SH-SY5Y (cell line): ENCODE results near the gene ATP2C1.

Experiments
- GATA2 ChIP-seq: IDR thresholded peaks from 2 replicates; pipeline ENCODE4 v1.6.1; 2011; ENCODE audit warnings: mild to moderate bottlenecking, low read depth, low read length
- GATA3 ChIP-seq: IDR thresholded peaks from 2 replicates; pipeline ENCODE4 v1.6.1; 2011; ENCODE audit warnings: low read depth, mild to moderate bottlenecking, low read length, moderate library complexity

Gene ATP2C1, protein sequence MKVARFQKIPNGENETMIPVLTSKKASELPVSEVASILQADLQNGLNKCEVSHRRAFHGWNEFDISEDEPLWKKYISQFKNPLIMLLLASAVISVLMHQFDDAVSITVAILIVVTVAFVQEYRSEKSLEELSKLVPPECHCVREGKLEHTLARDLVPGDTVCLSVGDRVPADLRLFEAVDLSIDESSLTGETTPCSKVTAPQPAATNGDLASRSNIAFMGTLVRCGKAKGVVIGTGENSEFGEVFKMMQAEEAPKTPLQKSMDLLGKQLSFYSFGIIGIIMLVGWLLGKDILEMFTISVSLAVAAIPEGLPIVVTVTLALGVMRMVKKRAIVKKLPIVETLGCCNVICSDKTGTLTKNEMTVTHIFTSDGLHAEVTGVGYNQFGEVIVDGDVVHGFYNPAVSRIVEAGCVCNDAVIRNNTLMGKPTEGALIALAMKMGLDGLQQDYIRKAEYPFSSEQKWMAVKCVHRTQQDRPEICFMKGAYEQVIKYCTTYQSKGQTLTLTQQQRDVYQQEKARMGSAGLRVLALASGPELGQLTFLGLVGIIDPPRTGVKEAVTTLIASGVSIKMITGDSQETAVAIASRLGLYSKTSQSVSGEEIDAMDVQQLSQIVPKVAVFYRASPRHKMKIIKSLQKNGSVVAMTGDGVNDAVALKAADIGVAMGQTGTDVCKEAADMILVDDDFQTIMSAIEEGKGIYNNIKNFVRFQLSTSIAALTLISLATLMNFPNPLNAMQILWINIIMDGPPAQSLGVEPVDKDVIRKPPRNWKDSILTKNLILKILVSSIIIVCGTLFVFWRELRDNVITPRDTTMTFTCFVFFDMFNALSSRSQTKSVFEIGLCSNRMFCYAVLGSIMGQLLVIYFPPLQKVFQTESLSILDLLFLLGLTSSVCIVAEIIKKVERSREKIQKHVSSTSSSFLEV

DNA sequence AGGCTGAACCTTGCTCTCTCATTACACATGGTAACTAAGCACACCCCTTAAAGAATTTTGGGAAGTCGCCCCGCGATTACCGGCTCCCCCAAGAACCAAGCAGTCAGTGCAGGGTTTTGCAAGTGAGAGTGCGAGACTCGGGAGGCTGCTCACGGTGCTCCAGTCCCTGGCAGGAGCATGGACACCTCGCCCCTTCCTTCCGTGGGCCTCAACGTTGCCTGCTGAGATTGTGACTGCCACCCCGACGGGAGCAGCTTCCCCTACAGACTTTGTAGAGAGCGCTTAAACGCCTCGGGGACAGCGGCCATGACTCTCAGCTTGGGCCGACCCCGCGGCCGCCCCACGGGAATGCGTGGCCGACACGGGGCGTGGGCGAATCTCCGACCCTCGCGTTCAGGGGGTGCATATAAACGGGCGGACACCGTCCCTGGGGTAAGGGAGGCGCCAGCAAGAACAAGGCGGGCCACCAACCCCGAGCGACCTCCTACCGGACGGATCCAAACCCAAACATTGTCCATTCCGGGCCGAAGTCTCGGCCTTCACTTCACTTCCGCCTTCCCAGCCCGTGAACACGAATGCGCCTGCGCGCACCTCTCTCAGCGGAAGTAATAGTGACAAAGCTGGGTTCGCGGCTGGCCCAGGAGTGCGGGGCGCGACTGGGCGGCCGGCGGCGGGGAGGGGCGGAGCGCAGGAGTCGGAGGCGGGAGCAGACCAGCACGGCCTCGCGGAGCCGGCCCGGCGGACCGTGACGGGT, at the start of gene ATP2C1:
TSS of gene ATP2C1 (plus strand) at position 709 of the 754 bp plus-strand sequence. CDS start 686 bp downstream, outside the sequence.
- TF ChIP-seq GATA3 = no peak
- TF ChIP-seq GATA2 = no peak; the same call in 1 of the 2 replicates

DNA sequence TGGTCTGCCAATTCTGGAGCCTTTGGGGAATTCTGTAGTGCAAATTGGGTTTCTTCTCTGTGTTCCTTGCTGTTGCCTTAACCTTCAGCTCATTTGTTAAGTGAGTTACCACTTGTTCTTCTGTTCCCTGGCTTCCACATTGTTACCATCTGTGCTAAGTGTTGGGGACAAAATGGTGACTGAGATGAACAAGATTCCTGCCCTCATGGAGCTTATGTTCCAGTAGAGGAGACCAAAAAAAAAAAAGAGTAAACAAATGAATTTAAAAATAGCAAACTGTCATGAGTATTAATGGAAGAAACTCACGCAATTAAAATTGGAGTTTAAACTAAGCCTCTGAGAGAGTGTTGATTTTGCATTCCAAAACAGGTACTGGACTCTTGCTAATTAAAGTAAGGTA, 49.4 kb upstream of the ATP2C1 start:
- TF ChIP-seq GATA2 (no peak), GATA3 (no peak)

DNA sequence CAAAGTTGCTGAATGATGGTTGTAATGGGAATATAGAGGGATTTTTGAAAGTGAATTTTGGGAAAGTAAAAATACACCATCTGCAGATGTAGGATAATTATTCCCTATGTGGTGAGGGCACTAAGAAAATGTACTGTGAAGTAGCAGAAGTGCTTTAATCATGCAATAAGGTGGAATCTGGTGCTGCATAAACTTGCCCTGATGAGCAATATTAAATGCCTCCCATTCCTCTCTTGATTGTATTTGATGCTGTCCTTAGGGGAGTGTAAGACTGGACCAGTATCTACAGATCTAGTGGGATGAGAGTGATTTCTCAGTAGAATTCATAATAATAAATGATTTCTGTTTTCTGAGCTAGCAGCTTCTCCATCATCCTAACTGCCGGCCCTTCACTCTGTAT, 47.7 kb upstream of the ATP2C1 start:
- TF ChIP-seq GATA2 (no peak), GATA3 (no peak)

DNA sequence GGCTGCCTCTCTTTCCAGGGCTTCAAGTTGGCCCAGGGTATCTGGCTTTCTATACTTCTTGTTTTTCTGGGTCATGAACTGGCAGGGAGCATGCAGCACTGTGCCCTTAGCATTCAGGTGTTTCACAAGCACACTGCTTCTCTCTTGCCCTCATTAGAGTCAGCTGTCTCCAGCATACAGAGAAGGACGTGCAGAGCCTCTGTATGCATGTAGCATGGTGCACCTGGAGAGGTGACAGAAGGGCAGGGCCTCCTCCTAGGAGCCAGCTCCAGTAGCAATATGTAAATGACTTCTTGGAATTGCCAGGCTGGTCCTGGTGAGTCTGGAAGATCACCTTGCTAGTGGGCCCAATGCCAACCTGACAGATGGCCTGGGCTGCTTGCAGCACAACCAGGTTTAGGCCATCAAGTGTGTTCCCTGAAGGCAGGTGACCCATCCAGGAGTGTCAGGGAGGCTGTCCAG, 44.8 kb upstream of the ATP2C1 start:
- TF ChIP-seq GATA2 = no peak
- TF ChIP-seq GATA3 = no peak

DNA sequence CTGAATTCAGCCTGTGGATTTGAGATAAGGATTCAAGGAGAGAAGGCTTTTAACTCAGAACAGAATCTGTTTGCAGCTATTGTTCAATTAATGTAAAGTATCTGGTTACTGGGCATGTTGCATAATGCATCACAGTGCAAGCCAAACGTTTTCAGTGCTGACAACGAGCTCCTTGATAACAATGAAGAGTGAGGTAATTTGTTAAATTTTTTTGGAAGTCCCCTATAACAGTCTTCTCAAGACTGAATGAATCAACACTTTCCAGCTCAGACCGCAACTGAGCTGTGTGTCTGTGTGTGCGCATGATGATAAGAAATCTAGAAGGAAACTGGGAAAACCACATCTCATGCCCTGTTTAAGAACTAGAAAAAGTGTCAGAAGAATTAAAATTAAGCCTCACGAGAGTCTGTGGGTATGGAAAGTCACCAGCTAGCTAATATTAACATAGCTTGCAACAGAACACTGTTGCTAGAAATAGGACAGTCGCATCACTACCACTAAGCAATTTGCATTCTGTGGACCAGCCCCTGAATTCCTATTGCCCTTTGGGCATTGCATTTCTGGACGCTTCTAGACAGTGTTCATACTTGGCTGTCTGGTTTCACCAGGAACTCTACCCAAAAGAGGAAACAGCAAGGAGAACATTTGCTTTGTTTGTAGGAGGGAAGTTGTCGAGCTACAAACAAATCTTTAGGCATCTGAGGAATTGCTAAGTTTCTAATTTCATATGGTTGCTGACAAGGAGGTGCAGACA, 43.7 kb upstream of the ATP2C1 start:
- TF ChIP-seq GATA2 = peak; percentile 19; the same call in 1 of the 2 replicates
- peak; percentile 49; the same call in 1 of the 2 replicates for TF ChIP-seq GATA3

DNA sequence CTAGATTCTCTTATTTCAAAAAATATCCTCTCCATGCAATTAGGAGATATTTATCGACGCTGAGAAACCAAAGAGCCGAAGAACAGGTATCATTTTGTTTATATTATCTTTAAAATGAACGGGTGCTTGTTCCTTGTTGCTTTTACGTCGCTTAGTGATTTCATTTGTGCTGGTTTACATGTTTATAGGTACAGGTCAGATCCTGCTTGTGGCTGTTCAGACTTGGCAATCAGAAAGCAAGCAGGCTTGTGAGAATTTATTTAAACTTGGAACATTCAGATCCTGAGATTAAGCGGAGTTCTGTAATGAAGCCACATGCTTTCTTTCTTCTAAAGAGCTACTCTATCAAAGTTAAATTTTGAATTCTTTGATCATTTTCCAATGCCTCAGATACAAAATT, 43.0 kb upstream of the ATP2C1 start:
- TF ChIP-seq GATA2 = no peak
- TF ChIP-seq GATA3 = no peak

DNA sequence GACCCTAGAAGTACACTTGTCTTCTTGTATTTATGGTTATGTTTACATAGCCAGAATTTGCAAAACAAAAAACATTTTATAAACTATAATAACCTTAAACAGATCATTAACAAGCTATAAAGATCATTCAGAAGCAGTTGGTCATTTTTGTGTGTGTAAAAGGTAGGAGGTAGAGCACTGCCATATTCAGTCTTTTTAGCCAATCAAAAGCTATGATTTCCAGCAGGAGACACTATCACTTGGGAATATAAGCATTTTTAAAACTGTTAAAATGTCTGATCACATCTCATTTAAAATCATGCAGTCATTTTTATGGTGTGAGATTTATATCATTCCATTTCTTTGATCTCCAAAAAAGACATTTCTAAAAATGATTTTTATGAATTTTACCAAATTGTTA, 42.6 kb upstream of the ATP2C1 start:
- no peak for TF ChIP-seq GATA2
- no peak for TF ChIP-seq GATA3

DNA sequence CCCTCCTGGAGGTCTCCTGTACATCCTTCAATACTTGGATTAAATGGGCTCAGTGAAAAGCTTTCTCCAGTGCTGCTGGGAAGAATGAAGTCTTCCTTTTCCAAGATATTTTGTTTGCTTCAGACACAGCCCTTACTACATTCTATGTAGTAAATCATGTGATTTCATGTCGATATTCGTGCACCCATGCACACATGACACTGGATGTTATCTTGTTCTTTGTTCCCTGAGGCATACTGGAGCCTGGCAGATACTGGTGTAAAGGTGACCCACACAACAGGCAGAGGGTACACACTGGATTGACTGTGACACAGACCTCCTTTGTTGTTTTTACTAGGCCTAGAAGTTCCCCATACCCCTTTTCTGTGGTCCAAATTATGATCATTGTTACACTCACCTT, 40.3 kb upstream of the ATP2C1 start:
- TF ChIP-seq GATA2 (peak; percentile 39; the same call in 1 of the 2 replicates), GATA3 (no peak)

DNA sequence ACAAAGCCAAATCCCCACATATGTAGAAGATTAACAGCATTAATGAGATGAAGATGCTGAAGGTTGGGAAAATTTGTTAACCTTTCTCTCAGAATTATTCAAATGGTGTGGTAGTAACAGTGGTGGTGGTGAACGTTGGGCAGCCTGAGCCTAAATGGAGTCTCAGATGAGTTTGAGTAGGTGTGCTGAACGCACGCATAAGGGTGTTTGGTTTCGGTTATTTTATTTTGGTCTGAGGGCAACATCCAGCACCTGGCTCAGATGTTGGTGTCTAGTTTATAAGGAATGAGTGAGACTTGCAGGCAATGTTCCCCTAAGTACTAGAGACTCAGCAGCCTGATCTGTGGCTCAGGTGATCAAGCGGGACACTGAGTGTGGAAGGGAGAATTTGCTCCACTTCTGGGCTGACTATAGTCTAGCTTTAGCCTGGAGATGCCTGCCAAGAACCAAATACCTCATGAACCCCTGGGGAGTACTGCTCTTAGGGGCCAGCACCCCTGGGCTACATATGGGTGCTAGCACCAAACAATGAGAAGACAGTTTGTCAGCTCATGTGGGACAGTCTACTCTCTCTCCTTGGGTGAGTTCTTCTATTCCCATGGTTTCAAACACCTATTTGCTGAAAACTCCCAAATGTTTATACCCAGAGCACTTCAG, 39.5 kb upstream of the ATP2C1 start:
- TF ChIP-seq GATA2 (no peak), GATA3 (no peak)

DNA sequence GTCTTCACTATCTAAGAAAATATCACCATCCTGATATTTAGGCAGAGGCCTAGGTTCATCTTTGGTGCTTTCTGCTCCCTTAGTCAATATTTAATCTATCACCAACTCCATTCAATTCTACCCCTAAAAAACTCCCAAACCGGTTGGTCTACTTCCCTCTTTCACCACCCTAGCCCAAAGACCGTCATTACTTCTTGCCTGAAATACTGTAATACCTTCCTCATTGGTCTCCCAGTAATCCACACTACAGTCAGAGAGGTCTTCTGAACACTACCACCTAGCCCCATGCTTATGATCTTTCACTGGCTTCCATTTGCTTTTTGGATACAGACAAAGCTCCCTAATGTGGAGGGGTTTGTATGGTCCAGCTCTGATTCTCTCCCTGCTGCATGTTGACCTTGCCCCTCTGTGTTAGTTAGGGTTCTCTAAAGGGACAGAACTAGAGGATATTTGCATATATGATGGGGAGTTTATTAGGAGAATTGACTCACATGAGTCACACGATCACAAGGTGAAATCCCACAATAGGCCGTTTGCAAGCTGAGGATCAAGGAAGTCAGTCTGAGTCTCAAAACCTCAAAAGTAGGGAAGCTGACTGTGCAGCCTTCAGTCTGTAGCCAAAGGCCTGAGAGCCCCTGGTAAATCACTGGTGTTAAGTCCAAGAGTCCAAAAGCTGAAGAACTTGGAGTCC, 36.4 kb upstream of the ATP2C1 start:
- TF ChIP-seq GATA3 (no peak), GATA2 (no peak)

DNA sequence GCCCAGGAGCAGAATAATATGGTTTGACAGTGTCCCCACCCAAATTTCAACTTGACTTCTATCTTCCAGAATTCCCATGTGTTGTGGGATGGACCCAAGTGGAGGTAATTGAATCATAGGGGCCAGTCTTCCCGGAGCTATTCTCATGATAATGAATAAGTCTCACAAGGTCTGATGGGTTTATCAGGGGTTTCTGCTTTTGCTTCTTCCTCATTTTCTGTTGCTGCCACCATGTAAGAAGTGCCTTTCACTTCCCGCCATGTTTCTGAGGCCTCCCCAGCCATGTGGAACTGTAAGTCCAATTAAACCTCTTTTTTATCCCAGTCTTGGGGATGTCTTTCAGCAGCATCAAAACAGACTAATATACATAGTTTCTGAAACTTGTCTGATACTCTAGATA, 28.4 kb upstream of the ATP2C1 start:
- TF ChIP-seq GATA2 = no peak
- no peak for TF ChIP-seq GATA3

DNA sequence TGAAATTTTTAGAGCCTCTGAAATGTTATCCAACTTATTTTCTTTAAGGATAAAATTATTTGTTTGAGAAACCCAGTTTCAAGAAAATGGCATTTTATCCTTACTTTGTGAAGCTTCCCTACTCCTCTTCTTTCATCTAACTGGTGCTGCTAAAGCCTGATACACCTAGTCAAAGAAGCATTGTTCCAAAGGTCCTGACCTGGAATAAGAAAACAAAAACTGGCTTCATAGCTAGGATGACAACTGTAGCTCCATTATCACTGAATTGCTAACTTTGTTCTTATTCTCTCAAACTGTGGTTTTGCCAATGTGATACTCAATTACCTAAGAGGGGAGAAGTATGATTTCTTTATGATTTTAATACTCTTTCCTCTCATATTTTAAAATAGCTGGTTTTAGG, 27.6 kb upstream of the ATP2C1 start:
- TF ChIP-seq GATA2 (no peak), GATA3 (no peak)
